Amniotic stem cell (primary cell): ENCODE measurements around the gene DDX3X.
"Not testable (repeated sequence)": the region's sequence is repeated elsewhere in the genome, so short reads cannot be mapped to it uniquely, and the experiment has no call there.

Experiments
- DNase-seq: peaks from one replicate; lab custom pipeline; 2025; lab: John Stamatoyannopoulos, UW

The DDX3X gene

DNA sequence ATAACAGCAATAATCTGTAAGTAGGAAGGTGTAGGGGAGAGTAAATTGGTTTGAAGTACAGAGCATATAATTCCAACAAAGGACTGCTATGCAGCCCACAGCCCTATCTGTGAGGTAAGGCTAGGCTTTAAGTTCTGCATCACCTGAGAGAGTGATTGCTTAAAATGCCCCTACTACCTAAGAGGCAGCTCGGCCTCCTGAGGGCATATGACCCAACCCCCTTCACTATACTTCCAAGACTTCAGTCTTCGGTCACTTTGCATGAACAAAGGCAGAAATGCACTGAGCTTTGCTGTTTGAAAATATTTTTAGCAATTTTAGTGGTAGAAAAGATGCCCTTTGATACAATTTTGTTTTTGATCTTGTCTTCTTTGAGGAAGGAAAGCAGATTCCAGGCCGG lies 4.9 kb upstream of the DDX3X start:
- DNase-seq, result no peak

DNA sequence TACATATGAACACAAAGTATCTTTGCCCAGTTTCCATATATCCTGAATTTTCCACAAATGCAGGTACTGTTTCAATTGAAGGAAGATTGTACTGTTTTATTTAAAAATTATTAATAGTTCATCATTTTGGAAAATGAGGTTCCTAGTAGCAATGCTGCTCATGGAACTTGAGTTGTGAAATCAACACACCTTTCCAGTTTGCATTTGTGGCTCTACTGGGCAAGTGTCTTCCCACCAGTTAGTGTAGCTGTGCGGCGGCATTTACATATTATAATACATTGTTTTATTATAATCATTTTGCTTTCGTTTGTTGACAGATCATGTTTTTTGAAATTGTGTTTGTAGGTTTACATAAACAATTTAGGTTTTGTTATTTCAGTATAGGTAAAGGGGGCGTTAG lies 2.0 kb upstream of the DDX3X start:
- no peak for DNase-seq

DNA sequence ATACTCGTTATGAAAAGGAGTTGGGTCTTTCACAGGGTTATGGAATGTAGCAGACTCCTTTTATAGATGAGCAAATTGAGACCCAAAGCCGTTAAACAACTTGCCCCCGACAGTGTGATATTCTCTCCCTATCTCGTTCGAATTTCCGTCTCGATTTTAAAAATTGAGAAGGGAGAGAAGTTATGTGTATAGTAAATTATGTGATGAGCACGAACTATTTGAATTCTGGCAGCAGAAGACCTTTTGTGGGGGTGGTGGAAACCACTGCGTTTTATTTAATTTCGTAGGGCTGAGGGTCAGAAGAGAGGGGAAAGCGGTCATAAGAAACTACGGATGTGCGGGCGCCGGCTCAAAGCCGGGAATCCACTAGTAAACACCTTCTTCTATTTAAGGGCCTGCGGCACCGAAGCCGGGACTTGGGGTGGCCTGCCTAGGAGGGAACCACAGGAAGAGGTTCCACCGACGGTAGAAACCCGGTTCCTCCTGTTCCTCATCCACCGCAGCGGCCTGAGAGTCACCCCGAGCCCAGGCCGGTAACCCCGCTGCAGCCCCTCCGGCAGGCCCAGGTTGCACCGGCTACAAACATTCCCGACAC lies 1.5 kb upstream of the DDX3X start:
- DNase-seq, result no peak

DNA sequence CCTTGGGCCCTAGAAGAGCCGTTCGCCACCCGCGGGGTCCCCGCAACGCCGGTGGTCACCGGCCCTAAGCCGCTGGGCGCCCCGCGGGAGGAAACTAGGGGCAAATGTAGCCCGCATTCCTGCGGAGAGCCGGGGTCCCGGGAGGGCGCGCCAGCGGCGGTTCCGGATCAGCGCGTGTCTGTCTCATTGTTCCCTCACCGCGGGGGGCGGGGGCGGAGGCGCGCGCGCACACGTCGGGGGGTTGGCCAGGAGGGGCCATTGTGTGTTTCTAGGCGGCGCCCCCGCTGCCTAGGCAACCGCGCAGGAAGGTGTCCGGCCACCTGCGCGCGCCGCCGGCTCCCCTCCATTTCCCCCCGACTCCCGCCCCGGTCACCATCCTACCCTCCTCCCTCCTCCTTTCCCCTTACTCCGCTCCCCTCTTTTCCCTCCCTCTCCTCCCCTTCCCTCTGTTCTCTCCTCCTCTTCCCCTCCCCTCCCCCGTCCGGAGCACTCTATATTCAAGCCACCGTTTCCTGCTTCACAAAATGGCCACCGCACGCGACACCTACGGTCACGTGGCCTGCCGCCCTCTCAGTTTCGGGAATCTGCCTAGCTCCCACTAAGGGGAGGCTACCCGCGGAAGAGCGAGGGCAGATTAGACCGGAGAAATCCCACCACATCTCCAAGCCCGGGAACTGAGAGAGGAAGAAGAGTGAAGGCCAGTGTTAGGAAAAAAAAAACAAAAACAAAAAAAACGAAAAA lies 789 bp upstream of the DDX3X start:
- DNase-seq, result peak; percentile 59

DNA sequence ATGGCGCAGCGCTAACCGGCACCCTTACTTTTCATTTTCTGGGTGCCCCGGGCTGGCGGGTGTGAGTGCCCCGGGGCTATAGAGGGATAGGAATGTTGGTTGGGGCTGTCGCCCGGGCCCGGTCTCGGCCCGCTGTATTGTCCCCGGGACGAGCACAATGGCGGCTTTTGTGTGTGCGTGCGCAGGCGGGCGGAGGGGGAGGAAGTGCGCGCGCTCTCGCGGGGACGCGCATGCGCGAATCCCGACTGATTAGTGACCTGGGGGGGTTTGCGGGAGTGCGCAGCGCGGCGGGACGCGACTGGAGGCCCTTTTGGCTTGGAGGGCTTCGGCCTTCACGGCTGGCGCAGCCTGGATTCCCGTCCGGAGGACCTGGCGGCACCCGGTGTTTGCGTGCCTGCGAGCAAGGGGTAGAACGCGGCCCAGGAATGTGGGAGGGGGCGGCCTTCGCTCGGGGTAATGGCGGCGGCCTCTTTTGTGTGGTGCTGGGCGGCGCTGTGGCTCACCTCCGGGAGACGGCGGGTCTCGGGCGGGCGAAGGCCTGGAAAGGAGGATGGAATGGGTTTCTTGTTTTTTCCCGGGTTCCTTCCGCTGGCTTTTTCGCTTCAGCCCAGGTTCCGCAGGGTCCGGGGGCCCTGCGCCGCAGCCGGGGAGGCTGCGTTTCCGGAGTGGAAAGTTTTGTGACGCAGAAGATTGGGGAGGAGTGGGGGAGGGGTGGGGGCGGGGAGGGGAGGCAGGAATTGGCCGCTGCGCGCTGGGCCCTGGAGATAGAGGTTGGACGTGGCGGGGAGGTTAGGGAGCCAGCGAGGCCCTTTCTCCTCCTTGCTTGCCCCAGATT lies 618 bp downstream of the DDX3X start:
- DNase-seq, result peak; percentile 57

DNA sequence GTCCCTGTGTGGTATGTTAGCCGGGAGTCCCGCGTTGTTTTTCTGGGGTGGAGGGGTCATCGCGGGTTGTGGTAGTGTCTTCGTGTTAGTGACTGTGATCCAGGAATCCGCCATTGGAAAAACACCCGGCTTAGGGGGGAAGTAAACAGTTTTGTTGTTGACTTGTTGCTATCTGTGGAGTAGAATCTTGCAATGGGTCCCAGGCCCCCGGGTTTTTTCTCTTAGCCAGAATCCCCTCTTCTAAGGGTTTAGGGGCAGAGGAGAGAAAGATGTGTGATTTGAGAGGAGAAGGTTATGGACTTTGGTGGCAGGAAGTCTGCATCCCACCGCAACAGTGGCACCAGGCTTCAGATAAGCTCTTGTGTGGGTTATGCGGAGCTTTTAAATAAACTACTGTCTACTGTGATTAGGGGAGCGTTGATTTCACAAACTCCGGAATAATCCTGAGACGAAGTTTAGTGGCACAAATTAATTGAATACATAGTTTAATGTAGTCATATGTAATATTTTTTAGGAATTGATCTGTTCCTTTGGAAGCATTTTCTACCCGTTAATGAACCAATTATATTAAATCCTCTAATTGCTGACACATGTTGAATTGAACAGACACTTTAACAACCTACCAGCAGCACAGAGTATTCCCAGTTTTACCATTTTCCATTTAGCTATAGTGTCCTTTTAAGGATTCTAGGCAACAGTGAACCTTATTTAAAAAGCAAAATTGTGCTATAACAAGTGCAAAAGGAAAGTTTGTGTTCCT lies 1.4 kb downstream of the DDX3X start:
- DNase-seq, result no peak

DNA sequence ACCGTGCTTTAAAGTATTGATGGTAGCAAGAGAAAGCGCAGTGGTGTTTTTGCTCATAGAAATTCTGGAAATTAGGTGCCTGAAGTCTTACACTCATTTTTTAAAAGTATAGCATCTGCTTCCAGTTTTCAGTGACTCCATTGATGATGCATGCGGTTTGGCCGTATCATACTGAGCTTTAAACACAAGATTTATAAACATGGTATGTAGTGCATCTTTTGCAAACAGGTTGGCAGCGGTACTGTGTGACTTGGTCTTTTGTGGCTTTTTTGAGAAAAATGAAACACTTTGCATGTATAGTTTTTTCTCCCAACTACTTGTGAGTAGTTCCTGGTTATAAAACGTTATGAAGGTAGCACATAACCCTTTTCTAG lies 2.0 kb downstream of the DDX3X start:
- peak; percentile 38 for DNase-seq

DNA sequence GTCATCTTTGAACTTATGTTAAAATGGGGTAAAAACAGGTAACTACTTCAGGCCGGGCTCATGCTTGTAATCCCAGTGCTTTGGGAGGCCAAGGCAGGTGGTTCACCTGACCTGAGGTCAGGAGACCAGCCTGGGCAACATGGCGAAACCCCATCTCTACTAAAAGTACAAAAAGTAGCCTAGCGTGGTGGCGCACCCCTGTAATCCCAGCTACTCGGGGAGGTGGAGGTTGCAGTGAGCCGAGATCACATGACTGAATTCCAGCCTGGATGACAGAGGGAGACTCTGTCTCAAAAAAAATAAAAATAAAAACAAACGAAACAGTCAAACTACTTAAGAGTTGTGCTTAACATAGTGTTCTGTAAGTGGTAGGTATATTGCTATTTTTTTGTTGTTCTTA lies 2.5 kb downstream of the DDX3X start:
- DNase-seq, result no peak

DNA sequence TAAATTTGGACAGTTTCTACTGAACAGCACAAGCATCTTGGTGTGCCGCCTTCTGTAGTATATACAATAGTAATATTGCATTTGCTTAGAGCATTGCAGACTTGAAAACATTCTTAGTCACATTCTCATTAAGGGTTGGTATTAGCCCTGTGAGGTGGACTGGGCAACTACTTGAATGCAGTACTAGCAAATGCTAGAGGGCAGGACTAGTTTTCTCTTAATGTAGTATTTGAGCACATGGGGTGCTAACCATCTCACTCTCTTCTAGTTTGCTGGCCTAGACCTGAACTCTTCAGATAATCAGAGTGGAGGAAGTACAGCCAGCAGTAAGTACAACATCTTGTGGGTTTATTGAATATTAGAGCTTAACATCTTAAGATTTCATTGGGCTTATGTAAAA lies 3.2 kb downstream of the DDX3X start:
- no peak for DNase-seq

DNA sequence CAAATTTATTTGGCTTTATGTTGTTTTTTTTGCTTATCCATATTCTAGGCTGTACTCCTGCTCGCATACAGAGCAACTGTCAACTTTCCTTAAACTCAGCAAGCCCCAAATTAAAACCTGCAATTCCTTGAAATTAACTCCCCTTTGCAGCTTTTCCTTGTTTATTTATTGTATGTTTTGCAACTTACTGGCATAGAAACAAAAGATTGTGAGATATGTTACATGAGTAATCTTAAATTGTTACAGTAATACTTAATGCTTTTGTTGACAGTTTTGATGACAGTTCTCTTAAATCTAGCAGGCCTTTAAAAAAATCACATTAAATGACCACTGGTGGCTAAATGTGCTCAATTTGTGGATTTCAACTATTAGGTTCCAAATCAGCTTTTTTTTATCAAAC lies 4.5 kb downstream of the DDX3X start:
- no peak for DNase-seq

DNA sequence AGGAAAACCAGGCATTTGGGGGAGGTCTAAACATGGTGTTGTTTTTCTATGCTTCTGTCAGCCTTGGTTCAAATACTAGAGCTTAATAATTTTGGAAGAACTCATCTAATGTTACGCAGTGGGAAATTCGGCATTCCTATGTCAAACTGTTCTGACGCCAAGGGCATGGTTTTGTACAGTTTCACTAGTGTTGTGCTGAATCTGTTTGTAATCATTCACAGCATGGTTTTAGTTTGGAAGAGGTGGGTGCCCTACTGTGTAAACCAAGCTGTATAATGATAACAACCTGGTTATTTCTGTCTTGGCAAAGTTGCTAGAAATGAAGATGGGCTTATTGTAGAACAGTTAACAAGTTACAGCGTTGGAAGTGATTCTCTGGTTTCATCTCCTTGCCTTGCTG lies 5.2 kb downstream of the DDX3X start:
- no peak for DNase-seq

DNA sequence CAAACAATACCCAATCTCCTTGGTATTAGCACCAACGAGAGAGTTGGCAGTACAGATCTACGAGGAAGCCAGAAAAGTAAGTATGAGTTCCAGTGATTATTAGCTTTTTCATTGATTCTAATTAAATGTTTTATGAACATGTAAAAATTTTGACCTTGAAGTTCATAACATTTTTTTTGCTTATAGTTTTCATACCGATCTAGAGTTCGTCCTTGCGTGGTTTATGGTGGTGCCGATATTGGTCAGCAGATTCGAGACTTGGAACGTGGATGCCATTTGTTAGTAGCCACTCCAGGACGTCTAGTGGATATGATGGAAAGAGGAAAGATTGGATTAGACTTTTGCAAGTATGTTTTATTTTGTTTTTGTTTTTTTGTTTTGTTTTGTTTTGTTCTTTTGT lies 10.1 kb downstream of the DDX3X start:
- no peak for DNase-seq

DNA sequence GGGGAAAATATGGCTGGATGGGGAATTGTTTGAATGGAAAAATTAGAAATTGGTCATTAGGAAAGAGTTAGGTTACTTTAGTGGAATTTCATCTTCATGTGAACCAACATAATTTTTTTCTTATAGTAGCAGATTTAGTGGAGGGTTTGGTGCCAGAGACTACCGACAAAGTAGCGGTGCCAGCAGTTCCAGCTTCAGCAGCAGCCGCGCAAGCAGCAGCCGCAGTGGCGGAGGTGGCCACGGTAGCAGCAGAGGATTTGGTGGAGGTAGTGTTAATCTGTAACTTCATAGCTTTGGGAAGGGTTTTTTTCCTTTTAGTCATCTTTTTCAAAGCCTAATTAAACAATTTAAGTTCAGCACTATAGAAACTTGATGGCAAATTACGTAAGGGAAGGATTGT lies 13.2 kb downstream of the DDX3X start:
- no peak for DNase-seq

DNA sequence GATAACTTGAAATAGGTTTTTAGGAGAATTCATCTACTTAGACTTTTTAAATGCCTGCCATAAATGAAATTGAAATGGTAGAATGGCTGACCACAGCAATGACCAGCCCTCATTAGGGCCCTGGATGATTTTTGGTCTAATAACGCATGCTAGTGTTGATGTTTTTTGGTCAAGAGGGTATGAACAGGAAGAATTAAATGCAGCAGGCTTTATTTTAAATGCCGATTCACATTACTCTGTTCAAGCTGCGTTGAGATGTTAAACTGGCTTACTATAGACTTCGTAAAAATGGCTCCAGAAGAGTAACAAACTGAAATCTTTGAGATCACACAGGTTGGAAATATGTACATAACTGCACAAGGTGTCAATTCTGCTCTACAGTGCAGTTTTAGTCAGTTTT lies 14.6 kb downstream of the DDX3X start:
- no peak for DNase-seq

DNA sequence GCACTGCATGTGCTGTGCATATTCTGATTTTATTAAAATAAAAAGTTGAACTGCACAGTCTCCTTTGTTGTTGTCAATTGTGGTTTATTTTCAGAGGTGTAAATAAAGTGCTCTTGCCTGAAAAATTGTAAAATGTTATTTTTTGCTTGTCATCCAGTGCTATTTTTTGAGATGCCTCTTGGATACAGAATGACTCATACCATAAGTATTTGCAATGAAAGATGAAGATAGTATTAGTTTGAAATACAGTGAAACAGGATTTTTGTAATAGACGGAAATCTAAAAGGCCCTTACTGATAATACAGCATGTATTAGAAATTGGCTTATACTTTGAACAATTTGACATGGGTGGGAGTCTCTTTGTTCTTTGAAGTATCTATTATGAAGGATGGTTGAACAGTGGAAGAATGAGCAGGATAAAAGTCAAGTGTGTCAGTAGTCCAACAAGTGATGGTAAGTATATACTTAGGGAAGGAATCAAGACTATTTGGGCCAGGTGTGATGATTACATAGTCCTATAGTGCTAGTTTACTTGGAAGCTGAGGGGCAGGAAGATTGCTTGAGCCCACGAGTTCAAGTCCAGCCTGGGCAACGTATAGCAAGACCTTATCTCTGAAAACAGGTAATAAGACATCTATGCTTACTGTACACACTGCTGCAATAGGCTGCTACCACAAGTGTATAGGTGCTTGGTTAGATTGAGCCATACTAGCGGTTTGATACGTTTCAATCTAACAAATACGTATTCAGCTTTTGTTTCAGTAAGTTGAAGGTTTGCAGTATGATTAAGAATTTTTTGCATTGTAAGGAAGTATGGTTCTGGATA lies 16.4 kb downstream of the DDX3X start:
- no peak for DNase-seq

DNA sequence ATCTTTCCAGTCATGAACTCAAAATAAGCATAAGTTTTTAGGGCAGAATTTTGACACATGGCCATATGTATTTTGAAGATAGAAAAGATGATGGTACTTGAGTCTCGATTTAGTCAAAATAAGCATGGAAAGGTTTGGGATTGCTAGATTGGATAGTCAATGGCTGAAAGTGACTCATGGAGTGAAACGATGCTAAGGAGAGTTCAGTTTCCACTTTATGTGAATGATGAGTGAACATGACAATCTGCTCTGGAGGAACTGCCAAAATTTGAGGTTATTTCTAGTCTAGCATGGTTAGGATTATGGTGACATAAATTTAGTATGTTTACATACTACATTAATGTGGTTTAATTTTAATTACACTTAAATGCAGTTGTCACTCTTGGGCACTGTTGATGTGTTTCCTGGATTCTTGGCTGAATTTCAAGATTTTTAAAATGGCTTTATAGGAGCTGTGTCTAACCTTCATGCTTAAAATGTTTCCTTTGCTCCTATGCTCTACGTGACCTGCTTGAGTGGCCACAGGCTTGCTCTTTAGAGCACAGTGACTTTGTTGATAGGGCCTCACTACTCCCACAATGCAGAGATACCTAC lies 17.1 kb downstream of the DDX3X start:
- no peak for DNase-seq

DNA sequence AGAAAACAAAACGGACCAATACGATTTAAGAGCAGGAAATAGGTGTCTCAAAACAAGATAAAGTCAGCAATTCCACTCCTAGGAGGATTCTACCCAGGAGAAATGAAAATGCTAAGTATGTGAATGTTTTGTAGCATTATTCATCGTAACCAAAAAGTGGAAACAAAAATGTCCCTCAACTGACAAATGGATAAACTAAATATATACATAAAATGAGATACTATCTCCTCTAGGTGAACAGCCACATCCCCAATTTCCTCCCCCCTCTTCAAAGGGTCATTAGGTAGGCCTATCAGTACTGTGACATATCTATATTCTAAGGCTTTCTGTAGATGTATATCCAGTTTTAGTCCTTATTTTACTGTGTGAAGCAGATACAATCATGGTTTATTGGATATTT lies 18.0 kb downstream of the DDX3X start:
- no peak for DNase-seq

DNA sequence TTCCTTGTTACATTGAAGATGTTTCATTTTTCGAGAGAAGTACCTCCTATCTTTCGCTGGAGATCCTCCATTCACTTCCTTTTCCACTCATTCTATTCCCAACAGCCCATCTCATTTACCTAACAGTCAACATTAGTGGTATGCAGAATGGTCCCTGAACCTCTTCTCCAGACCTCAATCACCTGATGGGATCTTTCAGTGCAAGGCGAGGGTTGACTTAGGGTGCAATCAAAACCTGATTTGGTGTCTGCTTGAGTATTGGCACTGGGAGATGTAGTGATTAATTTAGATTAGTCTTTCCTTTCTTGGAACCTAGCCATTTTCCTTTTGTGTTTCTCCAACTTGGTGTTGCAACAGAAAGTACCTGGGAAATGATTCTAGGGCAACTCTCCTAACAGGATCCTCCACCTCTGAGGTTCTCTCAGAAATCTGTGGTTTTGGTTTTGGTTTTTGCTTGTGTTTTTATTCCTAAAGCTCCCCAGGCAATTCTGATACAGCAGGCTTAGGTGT lies 18.4 kb downstream of the DDX3X start:
- no peak for DNase-seq

DNA sequence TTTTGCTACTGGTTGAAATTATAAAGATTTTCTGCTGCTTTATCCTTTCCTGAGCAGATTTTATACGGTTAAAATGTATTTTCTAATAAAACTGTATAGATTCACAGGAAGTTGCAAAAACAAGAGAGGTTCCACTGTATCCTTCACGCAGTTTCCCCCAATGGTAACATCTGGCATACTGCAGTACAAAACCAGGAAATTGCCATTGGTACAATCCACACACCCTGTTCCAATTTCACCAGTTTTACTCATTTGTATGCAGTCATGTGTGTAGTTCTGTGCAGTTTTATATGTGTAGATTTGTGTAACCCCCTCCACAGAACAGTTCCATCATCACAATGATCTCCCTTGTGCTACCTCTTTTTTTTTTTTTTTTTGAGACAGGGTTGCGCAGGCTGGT lies 20.0 kb downstream of the DDX3X start:
- DNase-seq, result no peak

DNA sequence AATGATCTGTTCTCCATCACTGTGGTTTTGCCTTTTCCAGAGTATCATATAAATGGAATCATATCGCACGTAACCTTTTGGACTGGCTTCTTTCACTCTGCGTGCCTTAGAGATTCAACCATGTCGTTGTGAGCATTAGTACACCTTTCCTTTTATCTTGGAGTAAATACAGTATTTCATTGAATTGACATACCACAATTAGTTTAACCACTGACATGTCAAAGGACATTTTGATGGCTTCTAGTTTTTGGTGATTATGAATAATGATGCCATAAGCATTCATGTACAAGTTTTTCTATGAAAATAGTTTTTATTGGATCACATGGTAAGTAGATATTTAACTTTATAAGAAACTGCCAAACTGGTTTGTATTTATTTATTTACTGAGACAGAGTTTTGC lies 35.2 kb downstream of the DDX3X start:
- no peak for DNase-seq

DNA sequence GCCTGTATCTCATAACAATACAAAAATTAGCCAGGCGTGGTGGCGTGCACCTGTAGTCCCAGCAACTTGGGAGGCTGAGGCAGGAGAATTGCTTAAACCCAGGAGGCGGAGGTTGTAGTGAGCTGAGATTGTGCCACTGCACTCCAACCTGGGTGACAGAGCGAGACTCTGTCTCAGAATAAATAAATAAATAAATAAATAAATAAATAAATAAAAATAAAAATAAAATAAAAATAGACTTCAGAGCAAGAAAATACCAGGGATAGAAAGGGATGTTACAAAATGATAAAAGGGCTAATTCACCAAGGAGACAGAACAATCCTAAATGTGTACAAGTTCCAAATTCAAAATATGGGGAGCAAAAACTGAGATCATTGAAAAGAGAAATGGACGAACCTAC lies 37.6 kb downstream of the DDX3X start:
- not testable (repeated sequence) for DNase-seq
